ENCODE results near the gene TMEM190.

TMEM190 gene

DNA sequence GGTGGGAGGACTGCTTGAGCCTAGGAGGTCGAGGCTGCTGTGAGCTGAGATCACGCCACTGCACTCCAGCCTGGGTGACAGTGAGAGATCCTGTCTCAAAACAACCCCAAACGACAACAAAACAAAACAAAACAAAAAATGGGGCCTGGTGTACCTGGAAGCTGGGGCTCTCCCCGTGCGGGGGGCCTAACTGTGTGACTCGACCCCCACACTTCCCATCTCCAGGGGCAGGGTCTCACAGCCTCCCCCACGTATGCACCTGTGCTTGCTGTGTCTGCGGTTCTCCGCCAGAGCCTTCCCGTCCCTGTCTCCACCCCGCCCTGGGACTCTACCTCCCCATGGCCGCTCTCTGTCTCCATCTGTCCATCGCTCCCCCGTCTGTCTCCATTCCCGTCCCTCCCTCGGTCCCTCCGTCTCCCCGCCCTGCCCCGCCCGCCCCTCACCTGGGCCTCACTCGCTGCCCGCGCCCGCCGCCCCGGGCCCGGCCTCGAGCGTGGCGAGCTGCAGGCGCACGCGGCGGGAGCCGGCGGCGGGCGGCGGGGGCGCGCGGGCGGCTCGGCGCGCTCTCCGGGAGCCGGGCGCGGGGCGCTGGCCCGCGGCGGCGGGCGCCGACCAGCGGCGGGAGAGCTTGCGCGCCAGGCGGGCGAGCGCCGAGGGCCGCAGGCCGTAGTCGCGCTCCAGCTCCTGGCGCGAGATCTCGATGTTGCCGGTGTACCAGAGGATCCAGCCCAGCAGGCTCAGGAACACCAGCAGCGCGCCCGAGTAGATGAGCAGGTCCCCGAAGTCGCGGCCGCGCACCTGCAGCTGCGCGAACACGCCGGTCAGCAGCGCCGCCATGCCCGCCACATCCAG, 6.9 kb downstream of the TMEM190 start:
- TF ChIP-seq, protein P1, sequence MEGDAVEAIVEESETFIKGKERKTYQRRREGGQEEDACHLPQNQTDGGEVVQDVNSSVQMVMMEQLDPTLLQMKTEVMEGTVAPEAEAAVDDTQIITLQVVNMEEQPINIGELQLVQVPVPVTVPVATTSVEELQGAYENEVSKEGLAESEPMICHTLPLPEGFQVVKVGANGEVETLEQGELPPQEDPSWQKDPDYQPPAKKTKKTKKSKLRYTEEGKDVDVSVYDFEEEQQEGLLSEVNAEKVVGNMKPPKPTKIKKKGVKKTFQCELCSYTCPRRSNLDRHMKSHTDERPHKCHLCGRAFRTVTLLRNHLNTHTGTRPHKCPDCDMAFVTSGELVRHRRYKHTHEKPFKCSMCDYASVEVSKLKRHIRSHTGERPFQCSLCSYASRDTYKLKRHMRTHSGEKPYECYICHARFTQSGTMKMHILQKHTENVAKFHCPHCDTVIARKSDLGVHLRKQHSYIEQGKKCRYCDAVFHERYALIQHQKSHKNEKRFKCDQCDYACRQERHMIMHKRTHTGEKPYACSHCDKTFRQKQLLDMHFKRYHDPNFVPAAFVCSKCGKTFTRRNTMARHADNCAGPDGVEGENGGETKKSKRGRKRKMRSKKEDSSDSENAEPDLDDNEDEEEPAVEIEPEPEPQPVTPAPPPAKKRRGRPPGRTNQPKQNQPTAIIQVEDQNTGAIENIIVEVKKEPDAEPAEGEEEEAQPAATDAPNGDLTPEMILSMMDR (IDR thresholded peaks at IDR 0.05; ENCODE audit: control extremely low read depth, extremely low read depth, low read depth, missing control alignments), result peak; percentile 46
- ChIA-PET CTCF (interaction anchor here (0.9 to 3.1 kb wide), 14 partner anchors 16 to 295 kb away, joined by 3 to 19 read pairs (median 4); partner anchors contain the start of genes KMT5C and UBE2S), POLR2A (interaction anchor here (0.7 to 1.9 kb wide), 6 partner anchors 10 to 129 kb away, joined by 3 to 13 read pairs (median 3); partner anchors contain the start of genes KMT5C and UBE2S)
- DNase-seq (ENCODE audit: extremely low spot score), result peak; percentile 76

DNA sequence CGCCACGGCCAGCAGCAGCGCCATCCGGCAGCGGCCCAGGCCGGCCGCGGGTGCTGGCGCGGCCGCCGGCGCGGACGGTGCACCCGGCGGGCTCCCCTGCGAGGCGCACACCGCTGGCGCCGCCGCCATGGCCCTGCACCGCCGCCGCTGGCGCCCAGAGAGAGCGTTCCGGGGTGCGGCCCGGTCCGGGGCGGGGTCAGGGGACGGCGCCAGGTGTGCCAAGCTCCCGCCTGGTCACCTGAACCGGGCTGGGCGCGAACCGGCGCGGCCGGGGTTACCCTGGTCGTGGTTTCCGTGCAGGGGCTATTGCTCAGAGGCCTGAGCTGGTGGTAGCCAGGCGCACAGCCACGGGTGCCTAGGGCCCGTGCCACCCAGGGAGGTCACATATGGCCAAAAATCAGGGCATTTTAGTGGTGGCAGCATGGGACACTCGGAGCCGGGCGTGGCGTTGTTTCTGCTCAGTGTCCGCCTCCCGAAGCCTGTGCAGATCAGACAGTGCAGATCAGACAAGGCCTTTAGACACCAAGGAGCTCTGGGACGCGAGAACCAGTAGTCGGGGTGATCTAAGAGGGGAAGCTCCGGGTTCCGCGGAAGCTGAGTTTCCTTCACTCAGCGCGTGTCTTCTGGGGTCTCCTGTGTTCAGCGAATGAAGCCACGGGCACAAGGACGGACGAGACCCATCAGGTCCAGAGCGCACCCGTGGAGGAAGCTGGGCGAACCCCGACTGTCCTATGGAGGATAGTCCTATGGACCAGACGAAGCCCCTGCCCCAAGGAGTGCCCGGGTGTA, 7.7 kb downstream of the TMEM190 start, which contains the start of gene TMEM238:
TSS of gene TMEM238 (minus strand) at position 162 of the 789 bp plus-strand sequence. CDS start at position 129, 33 bp downstream.
- ChIA-PET POLR2A (interaction anchor here (0.7 to 1.9 kb wide), 6 partner anchors 9 to 130 kb away, joined by 3 to 13 read pairs (median 3); partner anchors contain the start of genes KMT5C and UBE2S), CTCF (interaction anchor here (0.9 to 3.1 kb wide), 14 partner anchors 16 to 296 kb away, joined by 3 to 19 read pairs (median 4); partner anchors contain the start of genes KMT5C and UBE2S)
- DNase-seq (ENCODE audit: extremely low spot score), result no peak
- TF ChIP-seq, protein P1 (IDR thresholded peaks at IDR 0.05; ENCODE audit: control extremely low read depth, extremely low read depth, low read depth, missing control alignments), result no peak

DNA sequence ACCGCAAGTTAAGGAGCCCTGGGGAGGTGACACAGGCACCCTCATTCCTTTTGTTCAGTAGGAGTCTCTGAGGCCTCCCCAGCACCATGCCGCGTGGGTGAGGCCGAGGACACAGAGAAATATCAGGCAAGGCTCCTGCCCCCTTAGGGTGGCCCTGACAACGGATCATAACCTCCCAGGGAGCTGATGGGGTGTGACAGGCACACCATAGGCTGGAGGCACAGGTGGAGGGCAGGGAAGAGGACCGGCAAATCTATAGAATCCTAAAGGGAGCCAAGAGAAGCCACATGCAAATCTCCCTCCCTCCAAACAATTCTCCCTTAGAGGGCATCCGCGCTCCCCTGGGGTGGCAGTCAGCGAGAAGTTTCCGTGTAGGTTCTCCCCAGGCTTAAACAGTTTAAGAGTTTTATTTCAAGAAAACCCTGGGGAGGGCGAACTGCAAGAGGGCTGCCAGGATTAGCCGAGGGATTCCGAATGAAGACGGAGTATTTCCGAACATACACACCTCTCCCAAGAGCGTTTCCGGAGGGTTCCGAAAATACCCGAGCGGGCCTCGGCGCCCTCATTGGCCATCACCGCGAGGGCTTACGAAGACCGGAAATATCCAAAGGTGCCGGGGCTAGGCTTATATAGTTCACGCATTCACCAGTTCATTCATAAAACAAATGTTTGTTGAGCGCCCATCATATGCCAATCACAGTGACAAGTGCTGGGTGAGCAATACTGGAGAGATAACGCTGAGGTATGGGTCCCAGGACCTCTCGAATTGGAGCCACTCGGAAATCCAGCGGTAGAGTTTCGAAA, 8.5 kb downstream of the TMEM190 start:
- ChIA-PET POLR2A (interaction anchor here (0.5 to 6.1 kb wide), 7 partner anchors 8 to 109 kb away, joined by 3 to 29 read pairs (median 5); partner anchors contain the start of gene UBE2S), CTCF (interaction anchor here (1.5 to 3.1 kb wide), 8 partner anchors 15 to 238 kb away, joined by 3 to 19 read pairs (median 6); partner anchors contain the start of gene KMT5C)

DNA sequence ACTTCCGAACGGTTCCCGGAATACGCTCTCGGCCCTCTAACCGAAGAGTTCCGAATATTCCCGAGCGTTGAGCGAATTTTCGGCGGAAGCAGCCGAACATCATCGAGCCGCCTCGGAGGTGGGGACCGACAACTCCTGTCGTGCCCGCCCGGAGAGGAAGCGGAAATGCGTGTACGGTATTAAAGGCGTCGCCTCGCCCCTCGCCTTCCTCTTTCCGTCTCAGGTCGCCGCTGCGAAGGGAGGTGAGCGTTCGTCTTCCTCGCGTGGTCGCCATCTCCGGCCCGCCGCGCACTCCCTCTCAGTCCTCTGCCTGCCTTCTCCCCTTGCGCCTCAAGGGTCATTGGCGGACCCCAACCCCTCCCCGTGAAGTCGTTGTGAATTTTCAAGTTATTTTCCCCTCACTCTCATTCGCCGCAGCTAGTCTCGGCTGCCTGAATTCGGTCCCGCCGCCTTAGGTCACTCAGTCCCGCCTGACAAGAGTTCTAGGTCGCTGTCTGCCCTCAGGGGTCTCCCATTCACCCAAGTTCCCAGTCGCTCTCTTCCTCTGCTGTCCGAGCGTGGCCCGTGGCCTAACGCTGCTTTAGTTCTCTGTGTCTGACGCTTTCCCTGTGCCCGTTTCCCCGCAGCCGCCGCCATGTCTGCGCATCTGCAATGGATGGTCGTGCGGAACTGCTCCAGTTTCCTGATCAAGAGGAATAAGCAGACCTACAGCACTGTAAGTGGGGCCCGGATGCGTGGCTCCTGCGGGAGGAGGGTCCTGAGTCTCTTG, 9.3 kb downstream of the TMEM190 start, which contains the start of gene RPL28:
TSS of gene RPL28 (plus strand) at position 209 of the 769 bp plus-strand sequence. CDS start at position 635, 426 bp downstream.
- ChIA-PET CTCF (interaction anchor here (1.1 kb wide), 1 partner anchor 81 kb away, joined by 3 read pairs; no protein-coding TSS in a partner anchor), POLR2A (interaction anchor here (0.5 to 6.1 kb wide), 3 partner anchors 14 to 108 kb away, joined by 3 to 29 read pairs (median 5); partner anchors contain the start of gene UBE2S)
- peak; percentile 98 for DNase-seq (ENCODE audit: extremely low spot score)
- TF ChIP-seq, protein P1 (IDR thresholded peaks at IDR 0.05; ENCODE audit: control extremely low read depth, extremely low read depth, low read depth, missing control alignments), result no peak

More for the DNA sequence above, 8.5 kb downstream of the TMEM190 start:
- DNase-seq (ENCODE audit: extremely low spot score), result peak; percentile 95
- TF ChIP-seq, protein P1 (IDR thresholded peaks at IDR 0.05; ENCODE audit: control extremely low read depth, extremely low read depth, low read depth, missing control alignments), result no peak

DNA sequence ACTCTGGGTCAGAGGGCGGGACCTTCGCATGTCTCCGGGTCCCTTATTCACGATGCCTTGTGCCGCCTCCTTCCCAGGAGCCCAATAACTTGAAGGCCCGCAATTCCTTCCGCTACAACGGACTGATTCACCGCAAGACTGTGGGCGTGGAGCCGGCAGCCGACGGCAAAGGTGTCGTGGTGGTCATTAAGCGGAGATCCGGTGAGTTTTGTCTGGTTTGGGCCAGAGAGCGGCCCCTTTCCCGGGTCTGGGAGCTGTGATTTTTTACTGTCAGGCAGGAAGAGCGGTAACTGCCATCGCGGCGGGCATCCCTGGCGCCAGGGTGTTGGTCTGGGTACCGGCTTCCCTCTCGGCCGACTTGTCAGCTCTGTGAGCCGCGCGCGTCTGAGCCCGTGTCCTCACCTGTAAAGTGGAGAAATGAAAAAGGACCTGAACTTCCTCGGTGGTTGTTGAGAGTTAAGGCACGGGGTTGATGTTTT, 9.9 kb downstream of the TMEM190 start:
- POLR2A ChIA-PET, result interaction anchor here (0.5 to 6.1 kb wide), 5 partner anchors 13 to 254 kb away, joined by 5 to 29 read pairs (median 6); partner anchors contain the start of gene UBE2S
- CTCF ChIA-PET, result interaction anchor here (1.1 kb wide), 1 partner anchor 80 kb away, joined by 3 read pairs; no protein-coding TSS in a partner anchor
- DNase-seq (ENCODE audit: extremely low spot score), result no peak
- TF ChIP-seq, protein P1 (IDR thresholded peaks at IDR 0.05; ENCODE audit: control extremely low read depth, extremely low read depth, low read depth, missing control alignments), result no peak
